Endothelial cell of umbilical vein (primary cell): Measurements from ENCODE around the gene RNPEPL1. TPM values are rescaled to one million over a fixed set of nuclear protein-coding genes. Genes with fewer than 3 reads are reported as not detected.

ENCODE experiments used
- BruUV-seq: library from RNA; stranded (reverse); fragments of 400-500 nt; replicated peaks from 2 replicates; lab custom pipeline; 2021; lab: Mats Ljungman, UMichigan
- CTCF ChIA-PET: fragments of 300-600, 350-600 bp; sonication (Branson Sonifier 250); formaldehyde crosslinking; loops from one replicate; lab custom pipeline; 2021; ENCODE audit warnings: antibody characterized with exemption, inconsistent platforms; lab: Charles Lee
- POLR2A ChIA-PET: fragments of 300-600, 350-600 bp; sonication (Branson Sonifier 250); formaldehyde crosslinking; loops from one replicate; lab custom pipeline; 2021; ENCODE audit warnings: antibody characterized with exemption, inconsistent platforms; lab: Charles Lee
- DNase-seq: peaks from one replicate; pipeline ENCODE4 v3.0.0-alpha.2; 2011; ENCODE audit warnings: low read depth, low spot score
- FAIRE-seq: peaks from 2 replicates; lab custom pipeline; 2011; peaks lifted over from hg19 to GRCh38; lab: Jason Lieb, UNC
- H2AFZ ChIP-seq: 2 replicates; pipeline ENCODE4 v1.6.0; 2012; ENCODE audit warnings: low read depth, low read length, control low read depth, inconsistent platforms
- H3K27ac ChIP-seq: 2 replicates; pipeline ENCODE4 v1.5.1; 2011; ENCODE audit warnings: low read depth, mild to moderate bottlenecking, control low read depth, low read length, moderate library complexity; ENCODE audit not compliant: insufficient read depth
- H3K27me3 ChIP-seq, 2 experiments: 2 replicates each; pipeline versions ENCODE4 v1.6.0 to v1.6.1; 2011; ENCODE audit warnings: low read length in 2 of 2, mixed read lengths in 1 of 2; ENCODE audit not compliant: control insufficient read depth in 2 of 2, insufficient read depth in 2 of 2
- H3K36me3 ChIP-seq, 2 experiments: 2 replicates in 1 of 2; 3 replicates in 1 of 2; pipeline ENCODE4 v1.5.1; 2011; ENCODE audit warnings: low read length in 2 of 2, mild to moderate bottlenecking in 1 of 2, moderate library complexity in 1 of 2; ENCODE audit not compliant: control insufficient read depth in 2 of 2, insufficient read depth in 2 of 2; ENCODE audit errors: extremely low read depth in 1 of 2
- H3K4me1 ChIP-seq: 3 replicates; pipeline ENCODE4 v1.5.1; 2011; ENCODE audit warnings: mild to moderate bottlenecking, low read length; ENCODE audit not compliant: control insufficient read depth, insufficient read depth; ENCODE audit errors: extremely low read depth
- H3K4me2 ChIP-seq: 2 replicates; pipeline ENCODE4 v1.6.1; 2011; ENCODE audit warnings: low read length, control low read depth, mixed read lengths; ENCODE audit not compliant: insufficient read depth
- H3K4me3 ChIP-seq, 3 experiments: fragments of 200-600 bp in 1 of 3; sonication (generic), shearing (Covaris generic) in 1 of 3; replicated peaks in 1 of 3; 2 replicates each; pipeline ENCODE4 v1.5.1; 2011 to 2016; ENCODE audit warnings: control low read depth in 3 of 3, low read length in 3 of 3, mild to moderate bottlenecking in 2 of 3, inconsistent platforms in 1 of 3, low read depth in 1 of 3, moderate library complexity in 1 of 3; ENCODE audit not compliant: insufficient read depth in 1 of 3
- H3K79me2 ChIP-seq: 2 replicates; pipeline ENCODE4 v1.6.0; 2012; ENCODE audit warnings: low read length, inconsistent platforms; ENCODE audit not compliant: control insufficient read depth, insufficient read depth
- H3K9ac ChIP-seq: replicated peaks from 2 replicates; pipeline ENCODE3; 2011; ENCODE audit warnings: low read length, control low read depth; ENCODE audit not compliant: insufficient read depth; ENCODE audit errors: extremely low read depth
- H3K9me1 ChIP-seq: replicated peaks from 3 replicates; pipeline ENCODE4 v1.6.0; 2011; ENCODE audit warnings: mild to moderate bottlenecking, low read length; ENCODE audit not compliant: control insufficient read depth, insufficient read depth; ENCODE audit errors: extremely low read depth
- H3K9me3 ChIP-seq: replicated peaks from 2 replicates; pipeline ENCODE4 v1.5.1; 2012; ENCODE audit warnings: low read length, inconsistent platforms; ENCODE audit not compliant: control insufficient read depth, insufficient read depth
- H4K20me1 ChIP-seq: replicated peaks from 2 replicates; pipeline ENCODE3; 2011; ENCODE audit warnings: mild to moderate bottlenecking, low read length; ENCODE audit not compliant: control insufficient read depth, insufficient read depth; ENCODE audit errors: extremely low read depth
- EZH2 ChIP-seq: IDR thresholded peaks from 2 replicates; pipeline ENCODE4 v1.6.1; 2012; ENCODE audit warnings: borderline replicate concordance, low read depth, mild to moderate bottlenecking, moderate library complexity, low read length, inconsistent platforms; ENCODE audit not compliant: severe bottlenecking
- FOS ChIP-seq: IDR thresholded peaks from 2 replicates; pipeline ENCODE4 v1.6.1; 2011; ENCODE audit warnings: mild to moderate bottlenecking, low read length, moderate library complexity, borderline replicate concordance; ENCODE audit not compliant: insufficient read depth
- GATA2 ChIP-seq: IDR thresholded peaks from 2 replicates; pipeline ENCODE4 v1.7.0; 2011; ENCODE audit warnings: low read depth, mild to moderate bottlenecking, moderate library complexity, mixed read lengths, low read length; ENCODE audit not compliant: insufficient read length, insufficient read depth
- JUN ChIP-seq: IDR thresholded peaks from 2 replicates; pipeline ENCODE4 v1.6.1; 2011; ENCODE audit warnings: borderline replicate concordance, low read depth; ENCODE audit not compliant: insufficient read length, insufficient read depth
- MYC ChIP-seq: IDR thresholded peaks from one replicate; pipeline ENCODE4 v1.6.1; 2011; ENCODE audit warnings: mild to moderate bottlenecking, low read depth, low read length
- POLR2A ChIP-seq: IDR thresholded peaks from 2 replicates; pipeline ENCODE4 v1.6.1; 2012; ENCODE audit warnings: low read depth, mild to moderate bottlenecking, control low read depth, low read length
- POLR2AphosphoS5 ChIP-seq: IDR thresholded peaks from 2 replicates; pipeline ENCODE4 v1.6.1; 2012; ENCODE audit warnings: low read depth, mild to moderate bottlenecking, control low read depth, low read length, moderate library complexity; ENCODE audit not compliant: insufficient read depth
- dilution Hi-C: fragments of 300-500 bp; cut with MboI; formaldehyde crosslinking; loops from one replicate; pipeline ENCODE4 v1.15.0; 2019; ENCODE audit warnings: low sequenced_read_pairs; ENCODE audit not compliant: extremely low pct_ligation_motif_present
- intact Hi-C: fragments of 100-400 bp; cut with micrococcal nuclease; formaldehyde crosslinking; loops from one replicate; pipeline ENCODE4 v1.10.0; 2022
- polyA plus RNA-seq, 4 experiments: library from polyadenylated mRNA; depleted of rRNA in 3 of 4; stranded (reverse) in 3 of 4; unstranded in 1 of 4; fragments of >200 nt; gene quantifications; 2 replicates each; pipeline versions ENCODE4 v1.2.1 to v1.2.3, GENCODE V29; 2011 to 2012; ENCODE audit warnings: missing spikeins in 1 of 4
- total RNA-seq: library from RNA; stranded (reverse); gene quantifications from 2 replicates; pipeline ENCODE4 v1.2.3, GENCODE V29; 2021
- TF ChIP-seq, protein P1 (sequence below), 2 donors: IDR thresholded peaks; 1 replicate in 1 of 2; 2 replicates in 1 of 2; pipeline ENCODE4 v1.5.1; 2011; ENCODE audit warnings: low read length in 2 of 2, mild to moderate bottlenecking in 2 of 2, moderate library complexity in 2 of 2, control low read depth in 1 of 2, inconsistent platforms in 1 of 2, low read depth in 1 of 2; ENCODE audit not compliant: insufficient read depth in 1 of 2; ENCODE audit errors: extremely low read depth in 1 of 2
- TF ChIP-seq, protein P2 (sequence below): IDR thresholded peaks from 2 replicates; pipeline ENCODE4 v1.6.1; 2011; ENCODE audit not compliant: insufficient read depth, insufficient read length

Gene RNPEPL1
- total and polyA plus RNA-seq, 2 donors (not counting 3 experiments of a cell fraction or from before 2014, with no cell fraction given): 35.8 to 67.1 TPM

DNA sequence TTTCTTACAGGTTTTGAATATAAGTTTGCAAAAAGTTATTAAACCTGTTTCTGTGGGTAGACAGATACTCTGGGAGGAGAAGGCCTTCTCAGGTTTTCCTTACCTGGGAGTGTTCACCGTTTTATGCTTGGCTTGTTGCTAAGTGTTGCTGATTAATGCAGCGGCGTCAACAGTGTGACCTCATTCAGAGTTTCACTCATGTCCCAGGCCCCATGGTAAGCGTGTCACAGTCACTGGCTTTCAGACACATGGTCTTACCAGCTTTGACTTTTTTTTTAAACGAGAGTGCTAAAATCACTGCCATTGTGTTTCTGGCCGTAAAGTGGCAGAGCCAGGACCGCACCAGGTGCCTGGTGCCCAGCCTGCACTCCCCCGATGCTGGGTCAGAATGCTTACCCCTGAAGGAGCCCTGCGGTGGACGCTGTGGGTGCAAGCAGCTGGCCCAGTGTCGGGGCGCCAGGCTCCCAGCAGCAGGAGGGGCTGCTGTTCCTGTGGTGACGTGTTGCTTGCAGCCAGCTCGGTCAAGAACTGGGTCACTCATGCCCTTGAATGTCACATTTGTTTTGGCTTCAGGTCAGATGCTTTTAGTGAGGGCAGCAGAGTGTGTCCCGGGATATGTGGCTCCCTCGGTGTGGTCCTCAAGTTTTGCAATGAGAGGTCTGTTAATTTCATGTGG lies 21.7 kb downstream of the RNPEPL1 start:
- H3K4me2 ChIP-seq: no peak overlapping the region
- TF ChIP-seq MYC: no peak
- no peak for TF ChIP-seq GATA2
- TF ChIP-seq, protein P1, sequence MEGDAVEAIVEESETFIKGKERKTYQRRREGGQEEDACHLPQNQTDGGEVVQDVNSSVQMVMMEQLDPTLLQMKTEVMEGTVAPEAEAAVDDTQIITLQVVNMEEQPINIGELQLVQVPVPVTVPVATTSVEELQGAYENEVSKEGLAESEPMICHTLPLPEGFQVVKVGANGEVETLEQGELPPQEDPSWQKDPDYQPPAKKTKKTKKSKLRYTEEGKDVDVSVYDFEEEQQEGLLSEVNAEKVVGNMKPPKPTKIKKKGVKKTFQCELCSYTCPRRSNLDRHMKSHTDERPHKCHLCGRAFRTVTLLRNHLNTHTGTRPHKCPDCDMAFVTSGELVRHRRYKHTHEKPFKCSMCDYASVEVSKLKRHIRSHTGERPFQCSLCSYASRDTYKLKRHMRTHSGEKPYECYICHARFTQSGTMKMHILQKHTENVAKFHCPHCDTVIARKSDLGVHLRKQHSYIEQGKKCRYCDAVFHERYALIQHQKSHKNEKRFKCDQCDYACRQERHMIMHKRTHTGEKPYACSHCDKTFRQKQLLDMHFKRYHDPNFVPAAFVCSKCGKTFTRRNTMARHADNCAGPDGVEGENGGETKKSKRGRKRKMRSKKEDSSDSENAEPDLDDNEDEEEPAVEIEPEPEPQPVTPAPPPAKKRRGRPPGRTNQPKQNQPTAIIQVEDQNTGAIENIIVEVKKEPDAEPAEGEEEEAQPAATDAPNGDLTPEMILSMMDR (IDR thresholded peaks at IDR 0.05; ENCODE audit: extremely low read depth in 1 of 2, insufficient read depth in 1 of 2, low read depth in 1 of 2, low read length in 2 of 2): no peak
- no peak for TF ChIP-seq FOS
- TF ChIP-seq POLR2AphosphoS5: no peak
- TF ChIP-seq, protein P2, sequence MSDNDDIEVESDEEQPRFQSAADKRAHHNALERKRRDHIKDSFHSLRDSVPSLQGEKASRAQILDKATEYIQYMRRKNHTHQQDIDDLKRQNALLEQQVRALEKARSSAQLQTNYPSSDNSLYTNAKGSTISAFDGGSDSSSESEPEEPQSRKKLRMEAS: no peak
- TF ChIP-seq POLR2A: no peak
- no peak for TF ChIP-seq EZH2
- TF ChIP-seq JUN: no peak
- H3K27me3 ChIP-seq: no peaks in the 10 kb centered on the region
- peaks cover 17% of the 10 kb centered on the region for H3K4me1 ChIP-seq
- peaks cover 47% of the 10 kb centered on the region for H3K79me2 ChIP-seq
- H2AFZ ChIP-seq: no peak overlapping the region
- H3K36me3 ChIP-seq: peaks cover 2 to 22% of the 10 kb centered on the region in 2 experiments
- no peak overlapping the region for H3K4me3 ChIP-seq
- no peak overlapping the region for H3K27ac ChIP-seq
- no peaks in the 10 kb centered on the region for H3K9me1 ChIP-seq
- FAIRE-seq (no peak), DNase-seq (no peak)
- dilution Hi-C loops: no loop called here
- H3K9ac ChIP-seq: no peak overlapping the region
- H3K9me3 ChIP-seq: no peaks in the 10 kb centered on the region
- ChIA-PET CTCF (interaction anchor here (1.2 to 5.3 kb wide), 2 partner anchors 24 to 29 kb away, joined by 4 to 47 read pairs; no protein-coding TSS in a partner anchor), POLR2A (no interaction called here)
- no peaks in the 10 kb centered on the region for H4K20me1 ChIP-seq
- intact Hi-C loops: no loop called here
- no TSS peak for BruUV-seq
